GM10248 (cell line): ENCODE measurements around the gene EDN3.

Experiments used
- CTCF ChIA-PET: fragments of 300-600 bp; sonication (Branson Sonifier 250); formaldehyde crosslinking; extraction: SDS; loops from one replicate; lab custom pipeline; 2021; ENCODE audit warnings: antibody characterized with exemption; lab: Yijun Ruan, JAX
- POLR2A ChIA-PET: fragments of 350-650 bp; sonication (Branson Sonifier 250); formaldehyde crosslinking; extraction: SDS; loops from one replicate; lab custom pipeline; 2020; ENCODE audit warnings: antibody characterized with exemption; lab: Yijun Ruan, JAX
- DNase-seq: peaks from one replicate; pipeline ENCODE4 v3.0.0; 2012; ENCODE audit errors: extremely low spot score
- TF ChIP-seq, protein P1 (sequence below): IDR thresholded peaks from 2 replicates; pipeline ENCODE4 v1.5.1; 2012; ENCODE audit warnings: mild to moderate bottlenecking, low read depth; ENCODE audit errors: extremely low read depth, missing control alignments, control extremely low read depth

The EDN3 gene, protein sequence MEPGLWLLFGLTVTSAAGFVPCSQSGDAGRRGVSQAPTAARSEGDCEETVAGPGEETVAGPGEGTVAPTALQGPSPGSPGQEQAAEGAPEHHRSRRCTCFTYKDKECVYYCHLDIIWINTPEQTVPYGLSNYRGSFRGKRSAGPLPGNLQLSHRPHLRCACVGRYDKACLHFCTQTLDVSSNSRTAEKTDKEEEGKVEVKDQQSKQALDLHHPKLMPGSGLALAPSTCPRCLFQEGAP

DNA sequence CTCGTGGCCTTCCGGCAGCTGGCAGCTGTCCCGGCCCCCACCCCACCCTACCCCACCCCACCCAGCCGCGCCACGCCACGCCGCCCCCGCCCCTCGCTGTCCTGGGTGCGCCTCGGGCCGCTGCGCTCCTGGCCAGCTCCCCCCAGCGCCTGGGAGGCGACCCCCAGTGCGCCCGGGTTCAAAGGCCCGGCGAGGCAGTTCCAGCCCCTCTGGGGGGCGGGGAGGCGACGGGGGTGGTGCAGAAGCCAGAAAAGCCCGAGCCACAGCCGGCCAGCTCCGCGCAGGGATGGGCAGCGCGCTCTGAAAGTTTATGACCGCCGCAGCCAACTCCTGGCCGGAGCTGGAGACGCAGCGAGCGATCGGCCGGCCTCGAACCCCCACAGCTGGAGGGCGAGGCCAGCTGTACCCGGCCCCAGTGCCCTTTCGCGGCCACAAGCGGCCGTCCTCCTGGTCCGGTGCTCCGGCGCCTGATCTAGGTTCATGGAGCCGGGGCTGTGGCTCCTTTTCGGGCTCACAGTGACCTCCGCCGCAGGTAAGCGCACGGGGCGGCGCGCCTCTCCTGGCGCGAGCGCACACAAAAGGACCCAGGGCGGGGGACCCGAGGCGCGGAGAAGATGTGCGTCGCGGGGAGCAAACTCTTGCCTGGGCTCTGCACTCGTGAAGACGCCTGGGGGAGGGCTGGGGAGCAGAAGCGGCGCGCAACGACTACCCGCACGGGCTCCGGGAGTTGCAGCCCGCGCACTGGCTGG, at the start of gene EDN3:
TSS of gene EDN3 (plus strand) at position 279 of the 749 bp plus-strand sequence. CDS start at position 481, 202 bp downstream.
- TF ChIP-seq, protein P1, sequence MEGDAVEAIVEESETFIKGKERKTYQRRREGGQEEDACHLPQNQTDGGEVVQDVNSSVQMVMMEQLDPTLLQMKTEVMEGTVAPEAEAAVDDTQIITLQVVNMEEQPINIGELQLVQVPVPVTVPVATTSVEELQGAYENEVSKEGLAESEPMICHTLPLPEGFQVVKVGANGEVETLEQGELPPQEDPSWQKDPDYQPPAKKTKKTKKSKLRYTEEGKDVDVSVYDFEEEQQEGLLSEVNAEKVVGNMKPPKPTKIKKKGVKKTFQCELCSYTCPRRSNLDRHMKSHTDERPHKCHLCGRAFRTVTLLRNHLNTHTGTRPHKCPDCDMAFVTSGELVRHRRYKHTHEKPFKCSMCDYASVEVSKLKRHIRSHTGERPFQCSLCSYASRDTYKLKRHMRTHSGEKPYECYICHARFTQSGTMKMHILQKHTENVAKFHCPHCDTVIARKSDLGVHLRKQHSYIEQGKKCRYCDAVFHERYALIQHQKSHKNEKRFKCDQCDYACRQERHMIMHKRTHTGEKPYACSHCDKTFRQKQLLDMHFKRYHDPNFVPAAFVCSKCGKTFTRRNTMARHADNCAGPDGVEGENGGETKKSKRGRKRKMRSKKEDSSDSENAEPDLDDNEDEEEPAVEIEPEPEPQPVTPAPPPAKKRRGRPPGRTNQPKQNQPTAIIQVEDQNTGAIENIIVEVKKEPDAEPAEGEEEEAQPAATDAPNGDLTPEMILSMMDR: no peak
- CTCF ChIA-PET: no interaction called here
- no peak for DNase-seq
- POLR2A ChIA-PET: no interaction called here

DNA sequence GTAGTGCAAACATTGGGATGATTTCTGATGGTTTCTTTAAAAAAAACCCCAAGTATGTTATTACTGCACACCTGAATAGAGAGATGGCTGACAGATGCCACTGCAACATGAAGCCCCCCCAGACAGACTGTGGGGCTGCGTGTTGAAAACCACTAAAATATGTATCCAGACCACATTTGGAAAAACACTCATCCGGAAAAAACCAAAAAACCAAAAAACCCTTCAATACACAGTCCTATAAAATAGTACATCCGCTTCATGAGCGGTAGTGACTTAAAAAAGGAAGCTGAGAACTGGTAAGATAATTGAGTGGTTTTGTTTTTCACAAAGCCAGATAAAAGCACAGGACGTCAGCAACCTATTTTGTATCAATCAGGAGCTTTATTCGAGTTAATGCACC, 47.1 kb upstream of the EDN3 start:
- POLR2A ChIA-PET: no interaction called here
- CTCF ChIA-PET: interaction anchor here (1.3 kb wide), 1 partner anchor 46 kb away, joined by 3 read pairs; no protein-coding TSS in a partner anchor
- TF ChIP-seq, protein P1: no peak
- no peak for DNase-seq

DNA sequence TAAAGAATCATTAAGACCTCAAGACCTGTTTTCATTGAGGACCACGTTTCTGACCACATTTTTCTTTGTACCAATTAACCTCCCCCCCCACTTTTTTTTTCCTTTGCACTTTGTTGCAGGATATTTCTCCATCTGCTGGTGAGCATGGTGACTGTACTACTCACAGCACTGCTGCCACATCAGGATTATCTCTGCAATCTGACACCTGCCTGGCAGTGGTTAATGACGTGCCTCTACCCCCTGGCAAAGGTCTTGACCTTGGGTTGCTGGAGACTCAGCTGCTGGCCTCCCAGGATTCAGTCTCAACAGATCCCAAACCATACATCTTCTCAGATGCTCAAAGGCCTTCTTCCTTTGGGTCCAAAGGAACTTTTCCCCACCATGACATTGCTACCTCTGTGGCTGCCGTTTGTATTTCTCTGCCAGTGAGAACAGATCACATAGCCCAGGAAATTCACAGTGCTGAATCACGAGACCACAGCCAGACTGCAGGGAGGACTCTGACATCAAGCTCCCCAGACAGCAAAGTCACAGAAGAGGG, 46.6 kb upstream of the EDN3 start:
- TF ChIP-seq, protein P1: no peak
- POLR2A ChIA-PET: no interaction called here
- DNase-seq: no peak
- CTCF ChIA-PET: interaction anchor here (1.3 kb wide), 1 partner anchor 47 kb away, joined by 3 read pairs; no protein-coding TSS in a partner anchor

DNA sequence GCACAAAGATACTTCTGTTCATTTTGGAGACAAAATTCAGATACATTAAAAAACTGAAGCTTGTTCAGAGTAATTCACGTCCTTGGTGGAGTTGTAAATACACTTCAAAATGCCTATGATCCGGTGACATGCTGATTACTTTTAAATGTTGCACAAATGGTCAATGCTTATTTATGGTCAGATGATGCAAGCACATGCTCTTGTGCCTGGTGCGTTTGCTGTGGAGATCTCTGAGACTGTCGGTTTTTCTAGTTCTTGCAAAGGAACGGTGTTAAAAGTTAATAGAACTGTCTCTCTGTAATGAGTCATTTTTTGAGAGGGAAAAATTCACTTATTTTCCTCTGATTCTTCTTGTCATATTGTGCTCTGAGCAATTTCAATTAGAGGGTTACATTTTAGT, 45.2 kb upstream of the EDN3 start:
- TF ChIP-seq, protein P1: no peak
- DNase-seq: no peak
- ChIA-PET POLR2A (no interaction called here), CTCF (no interaction called here)

DNA sequence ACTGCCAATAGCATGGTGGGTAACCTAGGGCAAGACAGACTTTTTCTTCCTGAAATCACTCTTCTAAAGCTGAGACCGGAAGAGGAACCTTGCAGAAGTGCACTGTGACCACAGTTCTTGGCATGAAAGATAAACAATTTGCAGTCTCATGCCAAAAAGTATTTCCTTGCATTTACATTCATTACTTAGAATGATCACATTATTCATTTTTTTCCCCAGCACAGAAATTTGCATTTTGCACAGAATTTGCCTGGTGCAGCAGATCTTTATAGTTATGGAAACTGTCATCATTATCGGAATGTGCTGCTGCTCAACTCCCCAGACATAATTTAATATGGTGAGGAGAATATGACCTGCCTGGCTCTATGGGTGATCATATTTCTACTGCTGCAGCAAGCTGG, 42.2 kb upstream of the EDN3 start:
- POLR2A ChIA-PET: no interaction called here
- DNase-seq: no peak
- TF ChIP-seq, protein P1: no peak
- CTCF ChIA-PET: no interaction called here

DNA sequence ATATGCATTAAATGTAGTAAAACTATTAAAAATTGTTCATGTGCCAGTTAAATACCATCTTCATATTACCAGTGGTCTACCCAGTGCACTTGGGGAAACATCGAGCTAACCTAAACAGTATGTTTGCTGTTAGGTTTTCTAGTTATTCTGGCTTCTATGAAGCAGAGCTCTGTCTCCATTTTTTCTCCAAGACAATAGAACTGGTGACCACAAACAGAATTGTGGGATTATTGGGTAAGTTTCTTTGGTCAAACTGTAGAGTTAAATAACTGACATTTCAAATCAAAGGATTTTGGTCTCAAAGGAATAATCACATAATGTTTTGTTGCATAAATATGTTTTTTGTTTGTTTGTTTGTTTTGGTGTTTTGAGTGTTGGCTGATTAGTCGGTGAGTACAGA, 40.5 kb upstream of the EDN3 start:
- POLR2A ChIA-PET: no interaction called here
- CTCF ChIA-PET: no interaction called here

More for the DNA sequence above, 40.5 kb upstream of the EDN3 start:
- DNase-seq: no peak
- TF ChIP-seq, protein P1: no peak
